K562 (cell line): ENCODE measurements around the gene RNF150. TPM values are rescaled to one million over a fixed set of nuclear protein-coding genes. Genes with fewer than 3 reads are reported as not detected.

Experiments
- ATAC-seq: fragments of 200-7000 bp; cut with Tn5 transposase; 3 replicates; pipeline ENCODE4 v1.9.1; 2020; ENCODE audit warnings: moderate library complexity
- BruUV-seq: library from RNA; stranded (reverse); fragments of 400-500 nt; replicated peaks from 2 replicates; lab custom pipeline; 2021; lab: Mats Ljungman, UMichigan
- CTCF ChIA-PET: fragments of 300-600 bp; formaldehyde crosslinking; extraction: SDS; loops from one replicate; lab custom pipeline; 2021; ENCODE audit warnings: low intra/inter-chr PET ratio; lab: Yijun Ruan, JAX
- POLR2A ChIA-PET: fragments of 300-600, 350-650 bp; sonication (Branson Sonifier 250); formaldehyde crosslinking; extraction: SDS; loops from one replicate; lab custom pipeline; 2021; ENCODE audit warnings: antibody characterized with exemption, inconsistent platforms; lab: Yijun Ruan, JAX
- DNase-seq, 4 experiments: peaks; one replicate each; pipeline versions ENCODE4 v3.0.0 to v3.0.0-alpha.2; 2011 to 2018; ENCODE audit warnings: low spot score in 3 of 4, mixed read lengths in 3 of 4; ENCODE audit errors: extremely low read depth in 1 of 4
- FAIRE-seq: peaks from 2 replicates; lab custom pipeline; 2011; peaks lifted over from hg19 to GRCh38; lab: Jason Lieb, UNC
- H2AFZ ChIP-seq: 2 replicates; pipeline ENCODE4 v1.6.0; 2011; ENCODE audit warnings: low read depth, low read length, control low read depth, inconsistent platforms
- H3K27ac ChIP-seq: fragments of 200-600 bp; 3 replicates; pipeline ENCODE4 v1.8.0; 2011; ENCODE audit warnings: low read depth, mild to moderate bottlenecking, control low read depth, inconsistent platforms, low read length, moderate library complexity, mixed read lengths; ENCODE audit errors: extremely low read depth
- H3K27me3 ChIP-seq, 2 experiments: fragments of 300-600 bp in 1 of 2; 2 replicates in 1 of 2; 3 replicates in 1 of 2; pipeline versions ENCODE4 v1.6.0 to v1.8.0; 2011; ENCODE audit warnings: inconsistent platforms in 2 of 2, low read length in 2 of 2, mild to moderate bottlenecking in 1 of 2, mixed read lengths in 1 of 2, moderate library complexity in 1 of 2; ENCODE audit not compliant: control insufficient read depth in 2 of 2, insufficient read depth in 2 of 2
- H3K36me3 ChIP-seq: fragments of 300-600 bp; 3 replicates; pipeline ENCODE4 v1.8.0; 2011; ENCODE audit warnings: mild to moderate bottlenecking, low read length, inconsistent platforms; ENCODE audit not compliant: control insufficient read depth, insufficient read depth
- H3K4me1 ChIP-seq, 2 experiments: fragments of 200-600 bp in 1 of 2; replicated peaks in 1 of 2; 2 replicates in 1 of 2; 3 replicates in 1 of 2; pipeline versions ENCODE4 v1.5.1 to v1.8.0; 2011; ENCODE audit warnings: inconsistent platforms in 2 of 2, low read length in 2 of 2, mild to moderate bottlenecking in 1 of 2, mixed read lengths in 1 of 2, moderate library complexity in 1 of 2; ENCODE audit not compliant: control insufficient read depth in 2 of 2, insufficient read depth in 2 of 2
- H3K4me2 ChIP-seq: 2 replicates; pipeline ENCODE4 v1.6.1; 2011; ENCODE audit warnings: low read length, control low read depth, inconsistent platforms, mixed read lengths; ENCODE audit not compliant: insufficient read depth
- H3K4me3 ChIP-seq: fragments of 200-600 bp; sonication (generic), shearing (Covaris generic); 2 replicates; pipeline ENCODE4 v1.5.1; 2016; ENCODE audit warnings: control low read depth, inconsistent platforms
- H3K79me2 ChIP-seq: fragments of 200-600 bp; 3 replicates; pipeline ENCODE4 v1.8.0; 2011; ENCODE audit warnings: low read length, inconsistent platforms; ENCODE audit not compliant: control insufficient read depth, insufficient read depth
- H3K9ac ChIP-seq, 2 experiments: 2 replicates each; pipeline versions ENCODE4 v1.6.0 to v1.6.1; 2011; ENCODE audit warnings: low read depth in 2 of 2, low read length in 2 of 2, control low read depth in 1 of 2, inconsistent platforms in 1 of 2, mild to moderate bottlenecking in 1 of 2, mixed read lengths in 1 of 2; ENCODE audit not compliant: insufficient read depth in 1 of 2
- H3K9me1 ChIP-seq: one replicate; pipeline ENCODE4 v1.6.0; 2011; ENCODE audit warnings: inconsistent platforms, mild to moderate bottlenecking, low read length, moderate library complexity; ENCODE audit not compliant: control insufficient read depth, insufficient read depth
- H3K9me3 ChIP-seq: replicated peaks from 2 replicates; pipeline ENCODE4 v1.5.1; 2011; ENCODE audit warnings: low read depth, low read length, inconsistent platforms; ENCODE audit not compliant: control insufficient read depth, insufficient read depth
- H4K20me1 ChIP-seq: replicated peaks from 2 replicates; pipeline ENCODE4 v1.6.1; 2011; ENCODE audit warnings: low read length, inconsistent platforms, mixed read lengths; ENCODE audit not compliant: control insufficient read depth, insufficient read depth
- AFF4 ChIP-seq: sonication (generic); formaldehyde crosslinking; IDR thresholded peaks from 2 replicates; pipeline ENCODE4 v1.8.0; 2023; ENCODE audit warnings: mild to moderate bottlenecking, missing genetic modification reagents
- BRCA1 ChIP-seq, 2 experiments: fragments of 450-650 bp in 1 of 2; sonication (generic) in 1 of 2; formaldehyde crosslinking in 1 of 2; IDR thresholded peaks; 2 replicates each; pipeline versions ENCODE4 v1.5.0 to v1.6.1; 2017 to 2020; ENCODE audit warnings: mild to moderate bottlenecking in 1 of 2, missing genetic modification reagents in 1 of 2
- CCNT2 ChIP-seq: IDR thresholded peaks from 2 replicates; pipeline ENCODE4 v1.6.1; 2011; ENCODE audit warnings: borderline replicate concordance, low read depth, mild to moderate bottlenecking, moderate library complexity, mixed read lengths, low read length; ENCODE audit not compliant: insufficient read length; ENCODE audit errors: extremely low read depth
- ELF2 ChIP-seq: fragments of 250-450 bp; sonication (Bioruptor Pico); IDR thresholded peaks from 2 replicates; pipeline ENCODE4 v1.5.0; 2021; ENCODE audit warnings: mild to moderate bottlenecking
- GATAD2A ChIP-seq: fragments of 450-650 bp; IDR thresholded peaks from 2 replicates; pipeline ENCODE4 v1.6.1; 2017
- KAT8 ChIP-seq: fragments of 450-650 bp; IDR thresholded peaks from 2 replicates; pipeline ENCODE4 v1.6.1; 2016; ENCODE audit warnings: low read depth, mild to moderate bottlenecking
- KDM1A ChIP-seq, 2 experiments: fragments of 450-650 bp; IDR thresholded peaks; 2 replicates each; pipeline ENCODE4 v1.6.1; 2016; ENCODE audit warnings: mild to moderate bottlenecking in 2 of 2
- PML ChIP-seq: IDR thresholded peaks from 2 replicates; pipeline ENCODE4 v1.6.1; 2012; ENCODE audit warnings: low read length, inconsistent platforms
- SAP30 ChIP-seq: fragments of 200-600 bp; sonication (generic); IDR thresholded peaks from 2 replicates; pipeline ENCODE4 v1.6.1; 2012; ENCODE audit warnings: borderline replicate concordance, low read depth, mild to moderate bottlenecking, moderate library complexity, low read length, control low read depth, inconsistent platforms; ENCODE audit not compliant: insufficient read depth, poor library complexity, severe bottlenecking
- SIX5 ChIP-seq, 2 experiments: IDR thresholded peaks; 2 replicates each; pipeline ENCODE4 v1.6.1; 2011; ENCODE audit warnings: low read length in 2 of 2, borderline replicate concordance in 1 of 2, low read depth in 1 of 2, mild to moderate bottlenecking in 1 of 2, moderate library complexity in 1 of 2; ENCODE audit not compliant: insufficient read depth in 1 of 2
- TEAD2 ChIP-seq: fragments of 450-650 bp; IDR thresholded peaks from 2 replicates; pipeline ENCODE4 v1.6.1; 2016; ENCODE audit warnings: missing genetic modification characterization, control low read depth, missing compliant biosample characterization
- XRCC4 ChIP-seq: IDR thresholded peaks from one replicate; pipeline ENCODE4 v1.6.1; 2011; ENCODE audit not compliant: insufficient read depth, insufficient read length; ENCODE audit errors: extremely low read depth
- ZBTB43 ChIP-seq: sonication (generic); formaldehyde crosslinking; IDR thresholded peaks from 2 replicates; pipeline ENCODE4 v1.8.0; 2023; ENCODE audit warnings: mild to moderate bottlenecking, missing genetic modification reagents
- ZNF23 ChIP-seq: fragments of 250-450 bp; sonication (Bioruptor Pico); IDR thresholded peaks from 2 replicates; pipeline ENCODE4 v1.4.0; 2020; ENCODE audit warnings: mild to moderate bottlenecking
- ZNF274 ChIP-seq: IDR thresholded peaks from 2 replicates; pipeline ENCODE4 v1.6.1; 2011; ENCODE audit warnings: low read depth, mild to moderate bottlenecking, low read length, moderate library complexity, borderline replicate concordance
- ZNF324 ChIP-seq: fragments of 250-450 bp; sonication (Bioruptor Pico); IDR thresholded peaks from 2 replicates; pipeline ENCODE4 v1.4.0; 2020; ENCODE audit warnings: mild to moderate bottlenecking
- ZNF695 ChIP-seq: fragments of 450-650 bp; formaldehyde crosslinking; IDR thresholded peaks from 2 replicates; pipeline ENCODE4 v1.4.0; 2020; ENCODE audit warnings: mild to moderate bottlenecking, moderate library complexity
- ZNF764 ChIP-seq: fragments of 250-450 bp; sonication (Bioruptor Pico); IDR thresholded peaks from 2 replicates; pipeline ENCODE4 v1.4.0; 2020; ENCODE audit warnings: low read depth, mild to moderate bottlenecking, moderate library complexity
- ZZZ3 ChIP-seq: fragments of 450-650 bp; IDR thresholded peaks from 2 replicates; pipeline ENCODE4 v1.6.1; 2016; ENCODE audit warnings: antibody characterized with exemption, mild to moderate bottlenecking, moderate library complexity
- WGBS: fragments of 100-300 bp; shearing (Covaris generic); methylation state at CpG from one replicate; pipeline ENCODE4 v1.1.6; 2016; ENCODE audit warnings: low coverage, mixed read lengths; ENCODE audit not compliant: insufficient coverage; ENCODE audit errors: missing lambda C conversion rate; 5-methylcytosine and 5-hydroxymethylcytosine counted together
- in situ Hi-C: fragments of 300-500 bp; cut with MboI; formaldehyde crosslinking; loops from 4 replicates; pipeline ENCODE4 v1.15.0; 2018; ENCODE audit warnings: inconsistent platforms, mixed read lengths
- intact Hi-C: fragments of 100-400 bp; cut with micrococcal nuclease; formaldehyde crosslinking; loops from 2 replicates; pipeline ENCODE4 v1.14.2; 2022
- polyA plus RNA-seq, 8 experiments: library from polyadenylated mRNA; depleted of rRNA in 4 of 8; stranded (reverse) in 5 of 8; unstranded in 3 of 8; fragments of >200 nt; fragmentation: Nextera tagmentation in 2 of 8; fragmentation: Illumina TruSeq in 1 of 8; extraction: Ambion mirVana in 2 of 8; extraction: Trizol in 1 of 8; gene quantifications; 2 replicates each; pipeline versions ENCODE4 v1.2.1 to v1.2.3, GENCODE V29; 2011 to 2014; ENCODE audit warnings: inconsistent platforms in 1 of 8, missing spikeins in 1 of 8
- total RNA-seq, 7 experiments: library from RNA; depleted of rRNA in 6 of 7; stranded (reverse); fragments of >200 nt in 6 of 7; fragmentation: Illumina TruSeq in 2 of 7; extraction: Trizol in 2 of 7; gene quantifications; 2 replicates each; pipeline versions ENCODE4 v1.2.1 to v1.2.3, GENCODE V29; 2011 to 2021; ENCODE audit warnings: low replicate concordance in 1 of 7

Gene RNF150
- total and polyA plus RNA-seq, 9 of the 15 experiments (the other 6 are each of a cell fraction or from before 2014, with no cell fraction given), result 0.09 TPM; not detected in 8

GRCh38 chr4:140816806-140817510 lies 316.3 kb downstream of the RNF150 start:
- Histone ChIP-seq H3K27ac (no peak overlapping the region), H3K9ac (no peak overlapping the region), H4K20me1 (no peaks in the 10 kb centered on the region), H2AFZ (no peak overlapping the region), H3K4me3 (no peak overlapping the region), H3K36me3 (no peaks in the 10 kb centered on the region), H3K9me1 (no peaks in the 10 kb centered on the region), H3K79me2 (no peaks in the 10 kb centered on the region), H3K9me3 (no peaks in the 10 kb centered on the region), H3K27me3 (no peaks in the 10 kb centered on the region), H3K4me1 (no peaks in the 10 kb centered on the region), H3K4me2 (no peak overlapping the region)
- POLR2A ChIA-PET, result no interaction called here
- in situ Hi-C loops, result no loop called here
- FAIRE-seq (no peak), ATAC-seq (no peak), DNase-seq (no peak)
- BruUV-seq, result no TSS peak
- CTCF ChIA-PET, result no interaction called here
- TF ChIP-seq ZBTB43 (CRISPR knock-in tag) (no peak), KDM1A (IDR thresholded peaks at IDR 0.05) (no peak), AFF4 (no peak), ZZZ3 (no peak), ZNF324 (no peak), SAP30 (no peak), ELF2 (CRISPR knock-in tag) (no peak), GATAD2A (no peak), ZNF23 (CRISPR knock-in tag) (no peak), SIX5 (IDR thresholded peaks at IDR 0.05; ENCODE audit: borderline replicate concordance in 1 of 2, insufficient read depth in 1 of 2, low read depth in 1 of 2, low read length in 2 of 2) (no peak), ZNF764 (no peak), CCNT2 (no peak), ZNF695 (CRISPR knock-in tag) (no peak), PML (no peak), KAT8 (no peak), BRCA1 (IDR thresholded peaks at IDR 0.05) (no peak), BRCA1 (CRISPR knock-in tag; IDR thresholded peaks at IDR 0.05) (no peak), XRCC4 (no peak), ZNF274 (no peak), TEAD2 (tag) (no peak)
- intact Hi-C loops, result no loop called here
- WGBS, result 0% methylated on average over 5 of the region's 5 CpGs
